ENCODE results near the gene SYNJ1. TPM values are rescaled to one million over a fixed set of nuclear protein-coding genes. Genes with fewer than 3 reads are reported as not detected.
A peak's percentile ranks its signal among the peaks of the same experiment; 100 is the strongest.

The SYNJ1 gene
- total and polyA plus RNA-seq, 8 donors, result 15.3 to 26.5 (median 18.1) TPM

GRCh38 chr21:32735524-32735923 lies 7.7 kb upstream of the SYNJ1 start:
- Histone ChIP-seq H3K27ac (no peak overlapping the region), H3K36me3 (peaks cover 3 to 70% of the 10 kb centered on the region in 2 donors), H3K4me1 (peaks cover 0 to 6% of the 10 kb centered on the region in 2 donors), H3K27me3 (no peaks in the 10 kb centered on the region), H3K4me3 (no peak overlapping the region), H3K9me3 (no peaks in the 10 kb centered on the region)
- TF ChIP-seq CTCF (IDR thresholded peaks at IDR 0.05), result no peak
- DNase-seq, result no peak
- ATAC-seq, result no peak
- intact Hi-C loops (cut with DNase I), result no loop called here

- Histone ChIP-seq H3K27me3 (no peaks in the 10 kb centered on the region), H3K9me3 (no peaks in the 10 kb centered on the region), H3K4me1 (peaks cover 0 to 6% of the 10 kb centered on the region in 2 donors), H3K27ac (no peak overlapping the region), H3K36me3 (peaks cover 3 to 56% of the 10 kb centered on the region in 2 donors), H3K4me3 (no peak overlapping the region)
- ATAC-seq (no peak), DNase-seq (no peak)
- TF ChIP-seq CTCF (IDR thresholded peaks at IDR 0.05), result no peak
- intact Hi-C loops (cut with DNase I), result no loop called here
These were observed 6.3 kb upstream of the SYNJ1 start for GRCh38 chr21:32733990-32734613.

GRCh38 chr21:32733356-32733755 lies 5.5 kb upstream of the SYNJ1 start:
- no peak for DNase-seq
- Histone ChIP-seq H3K36me3 (peaks cover 3 to 48% of the 10 kb centered on the region in 2 donors), H3K27me3 (no peaks in the 10 kb centered on the region), H3K4me3 (no peak overlapping the region), H3K9me3 (no peaks in the 10 kb centered on the region), H3K27ac (no peak overlapping the region), H3K4me1 (peaks cover 0 to 13% of the 10 kb centered on the region in 2 donors)
- ATAC-seq, result no peak
- TF ChIP-seq CTCF (IDR thresholded peaks at IDR 0.05), result no peak
- intact Hi-C loops (cut with DNase I), result no loop called here

GRCh38 chr21:32732544-32732943 lies 4.7 kb upstream of the SYNJ1 start:
- Histone ChIP-seq H3K27ac (no peak overlapping the region), H3K36me3 (peaks cover 3 to 40% of the 10 kb centered on the region in 2 donors), H3K4me3 (no peak overlapping the region), H3K9me3 (no peaks in the 10 kb centered on the region), H3K4me1 (peaks cover 0 to 13% of the 10 kb centered on the region in 2 donors), H3K27me3 (no peaks in the 10 kb centered on the region)
- intact Hi-C loops (cut with DNase I), result no loop called here
- no peak for TF ChIP-seq CTCF (IDR thresholded peaks at IDR 0.05)
- DNase-seq (no peak), ATAC-seq (no peak)

- DNase-seq, result no peak
- ATAC-seq, result no peak
- Histone ChIP-seq H3K27me3 (no peaks in the 10 kb centered on the region), H3K4me1 (peaks cover 0 to 37% of the 10 kb centered on the region in 2 donors), H3K27ac (peak overlapping the region; percentile 90 to 98), H3K36me3 (peaks cover 0 to 16% of the 10 kb centered on the region in 2 donors), H3K4me3 (peak overlapping the region; percentile 87 to 99), H3K9me3 (no peaks in the 10 kb centered on the region)
- no peak for TF ChIP-seq CTCF (IDR thresholded peaks at IDR 0.05)
- intact Hi-C loops (cut with DNase I), result no loop called here
These were observed 1.0 kb upstream of the SYNJ1 start for GRCh38 chr21:32728848-32729247.

Data from left lung (tissue), 10 donors.